NCI-H128 (cell line): ENCODE measurements around the gene CHCHD10.

Source experiments
- DNase-seq: peaks from one replicate; lab custom pipeline; 2025; ENCODE audit not compliant: unreplicated experiment; lab: John Stamatoyannopoulos, UW

Gene CHCHD10

GRCh38 chr22:23767673-23768548 is at the start of gene CHCHD10:
CHCHD10 (minus strand) TSS chr22:23767972; CDS start chr22:23767874, 98 bp downstream.
- peak; percentile 30 for DNase-seq

GRCh38 chr22:23817146-23817545 is 49.4 kb upstream of the CHCHD10 start:
- no peak for DNase-seq

GRCh38 chr22:23816156-23816976 is 48.6 kb upstream of the CHCHD10 start:
- no peak for DNase-seq

GRCh38 chr22:23815541-23816155 is 47.9 kb upstream of the CHCHD10 start:
- no peak for DNase-seq

- no peak for DNase-seq
Measured at GRCh38 chr22:23812378-23812777, 44.6 kb upstream of the CHCHD10 start.

- no peak for DNase-seq
Measured at GRCh38 chr22:23806837-23807236, 39.1 kb upstream of the CHCHD10 start.

GRCh38 chr22:23804781-23805291 is 37.1 kb upstream of the CHCHD10 start:
- no peak for DNase-seq

- no peak for DNase-seq
Measured at GRCh38 chr22:23803001-23803819, 35.4 kb upstream of the CHCHD10 start.

- no peak for DNase-seq
Measured at GRCh38 chr22:23801886-23802377, 34.2 kb upstream of the CHCHD10 start.

- DNase-seq: no peak
Measured at GRCh38 chr22:23801238-23801821, 33.6 kb upstream of the CHCHD10 start.

- no peak for DNase-seq
Measured at GRCh38 chr22:23800297-23801237, 32.8 kb upstream of the CHCHD10 start.

GRCh38 chr22:23796461-23796860 is 28.7 kb upstream of the CHCHD10 start:
- DNase-seq: no peak

- DNase-seq: no peak
Measured at GRCh38 chr22:23793326-23793725, 25.6 kb upstream of the CHCHD10 start.

- no peak for DNase-seq
Measured at GRCh38 chr22:23791738-23792645, 24.2 kb upstream of the CHCHD10 start.

- no peak for DNase-seq
Measured at GRCh38 chr22:23790819-23791737, 23.3 kb upstream of the CHCHD10 start.

GRCh38 chr22:23789638-23790037 is 21.9 kb upstream of the CHCHD10 start:
- no peak for DNase-seq

GRCh38 chr22:23789121-23789520 is 21.3 kb upstream of the CHCHD10 start:
- DNase-seq: no peak
